CD4-positive, CD25-positive, alpha-beta regulatory T cell (primary cell): ENCODE measurements around the gene SKIL. TPM values are rescaled to one million over a fixed set of nuclear protein-coding genes. Genes with fewer than 3 reads are reported as not detected.

Experiments used
- ATAC-seq, 2 donors: fragments of 150-1000 bp; cut with Tn5 transposase; one replicate each; pipeline ENCODE4 v1.10.0; 2021; ENCODE audit warnings: low read depth in 2 of 2, moderate number of reproducible peaks in 2 of 2, moderate library complexity in 1 of 2
- DNase-seq, 3 donors: peaks; one replicate each; pipeline versions ENCODE4 v3.0.0 to v3.0.0-alpha.2; 2012 to 2022; ENCODE audit warnings: mixed read lengths in 1 of 3
- H3K27ac ChIP-seq: one replicate; pipeline ENCODE4 v1.7.0; 2013; ENCODE audit warnings: mild to moderate bottlenecking, low read length; ENCODE audit not compliant: insufficient read depth, poor library complexity, severe bottlenecking
- H3K27me3 ChIP-seq: one replicate; pipeline ENCODE4 v1.7.0; 2013; ENCODE audit warnings: low read length; ENCODE audit not compliant: control insufficient read depth, insufficient read depth
- H3K36me3 ChIP-seq: one replicate; pipeline ENCODE4 v1.7.0; 2013; ENCODE audit warnings: mild to moderate bottlenecking, low read length, moderate library complexity; ENCODE audit not compliant: control insufficient read depth, insufficient read depth
- H3K4me1 ChIP-seq: 2 replicates; pipeline ENCODE4 v1.7.0; 2013; ENCODE audit warnings: mild to moderate bottlenecking, low read length; ENCODE audit not compliant: insufficient read depth, control insufficient read depth, poor library complexity, severe bottlenecking
- H3K4me3 ChIP-seq: one replicate; pipeline ENCODE4 v1.7.0; 2013; ENCODE audit warnings: low read depth, mild to moderate bottlenecking, low read length, moderate library complexity
- H3K9me3 ChIP-seq, 2 experiments: 1 replicate in 1 of 2; 2 replicates in 1 of 2; pipeline ENCODE4 v1.7.0; 2013; ENCODE audit warnings: low read length in 2 of 2, mild to moderate bottlenecking in 1 of 2, moderate library complexity in 1 of 2; ENCODE audit not compliant: control insufficient read depth in 2 of 2
- H3K27ac Mint-ChIP-seq, 3 donors: one replicate each; pipeline ENCODE4 v1.8.0; 2020 to 2022; ENCODE audit warnings: mild to moderate bottlenecking in 3 of 3, mixed read lengths in 3 of 3, moderate library complexity in 2 of 3
- H3K27me3 Mint-ChIP-seq: one replicate; pipeline ENCODE4 v1.8.0; 2022; ENCODE audit warnings: mild to moderate bottlenecking, mixed read lengths
- H3K36me3 Mint-ChIP-seq: one replicate; pipeline ENCODE4 v1.8.0; 2020; ENCODE audit warnings: mixed read lengths
- H3K4me1 Mint-ChIP-seq, 4 donors: one replicate each; pipeline ENCODE4 v1.8.0; 2020 to 2022; ENCODE audit warnings: mixed read lengths in 4 of 4, mild to moderate bottlenecking in 1 of 4
- H3K4me3 Mint-ChIP-seq, 4 donors: one replicate each; pipeline ENCODE4 v1.8.0; 2020 to 2022; ENCODE audit warnings: mild to moderate bottlenecking in 4 of 4, mixed read lengths in 4 of 4, moderate library complexity in 3 of 4
- H3K9me3 Mint-ChIP-seq, 7 donors: one replicate each; pipeline ENCODE4 v1.8.0; 2020 to 2022; ENCODE audit warnings: mixed read lengths in 7 of 7, mild to moderate bottlenecking in 3 of 7, moderate library complexity in 2 of 7
- polyA plus RNA-seq, 4 donors: library from polyadenylated mRNA; unstranded; fragments of 300-500 nt; fragmentation: Illumina TruSeq; gene quantifications; one replicate each; pipeline ENCODE4 v1.2.3, GENCODE V29; 2021
- total RNA-seq: library from RNA; stranded (reverse); gene quantifications from one replicate; pipeline ENCODE4 v1.2.3, GENCODE V29; 2022

Gene SKIL
- total and polyA plus RNA-seq, 5 donors from 2014 or later: 2.0 to 50.4 (median 3.8) TPM

DNA sequence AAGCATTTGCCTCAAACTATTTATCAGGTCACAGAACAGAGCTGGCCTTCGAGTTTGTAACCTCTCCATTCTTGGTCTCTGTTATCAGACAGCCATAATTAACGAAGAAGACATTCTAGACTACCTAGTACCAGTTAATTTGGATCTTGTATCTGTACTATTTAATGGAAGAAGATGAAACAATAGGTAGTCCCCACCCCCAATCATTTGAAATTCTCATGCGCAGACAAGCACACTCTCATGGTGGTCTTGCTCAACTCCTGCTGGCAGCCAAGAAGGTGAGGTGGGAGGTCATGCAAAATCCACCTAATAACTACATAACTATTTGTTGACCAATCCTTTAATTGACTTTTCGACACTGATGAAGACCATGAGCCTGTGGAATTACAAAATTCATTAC is 2.8 kb upstream of the SKIL start:
- Mint-ChIP-seq H3K27me3 (peaks cover 21% of the 10 kb centered on the region), H3K9me3 (no peaks in the 10 kb centered on the region), H3K27ac (no peak overlapping the region), H3K36me3 (no peaks in the 10 kb centered on the region), H3K4me3 (peak overlapping the region; percentile 6 to 84 (median 42)), H3K4me1 (peaks cover 18 to 35% (median 26%) of the 10 kb centered on the region in 4 donors)
- H3K4me3 ChIP-seq: no peak overlapping the region
- H3K27ac ChIP-seq: no peak overlapping the region
- H3K4me1 ChIP-seq: peaks cover 23% of the 10 kb centered on the region
- no peaks in the 10 kb centered on the region for H3K36me3 ChIP-seq
- no peaks in the 10 kb centered on the region for H3K9me3 ChIP-seq
- ATAC-seq: no peak
- H3K27me3 ChIP-seq: no peaks in the 10 kb centered on the region
- no peak for DNase-seq

DNA sequence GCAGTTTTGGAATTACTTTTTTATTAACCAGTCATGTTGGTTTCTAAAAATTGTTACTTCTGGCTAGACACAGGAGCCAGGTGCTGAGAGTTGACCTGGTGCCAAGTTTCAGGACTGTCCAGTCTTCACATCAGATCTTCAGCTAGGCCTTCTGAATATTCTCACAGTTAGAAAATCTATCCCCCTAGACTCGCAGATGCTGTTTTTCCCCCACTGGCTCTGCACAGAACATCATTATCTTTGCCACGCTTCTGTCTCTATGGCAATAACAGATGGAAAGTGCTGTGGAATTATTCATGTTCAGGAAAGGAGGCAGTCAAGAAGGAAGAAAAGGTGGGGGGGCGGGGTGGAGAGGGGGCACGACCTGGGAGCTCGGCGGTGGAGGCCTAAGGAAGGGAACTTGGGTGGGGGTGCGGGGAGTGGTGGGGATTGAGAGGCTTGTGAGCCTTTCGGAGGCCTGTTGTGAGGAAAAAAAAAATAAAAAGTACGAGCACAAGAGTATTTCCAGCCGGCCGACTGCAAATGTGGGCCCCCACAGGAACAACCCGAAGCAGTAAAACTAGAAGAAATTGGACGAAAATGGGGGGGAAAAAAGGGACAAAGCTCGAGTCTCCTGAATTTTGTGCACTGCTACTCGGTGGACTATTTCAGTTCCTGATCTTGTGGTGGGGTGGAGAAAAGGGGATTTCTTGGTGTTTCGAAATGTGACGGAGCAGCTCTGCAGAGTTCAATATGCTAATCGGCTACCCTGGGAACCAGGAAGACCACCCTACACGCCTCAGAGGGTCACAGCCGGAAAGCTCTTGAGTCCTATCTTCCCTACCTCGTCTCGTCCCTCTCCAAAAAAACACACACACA is 1.5 kb upstream of the SKIL start:
- H3K27ac Mint-ChIP-seq: peak overlapping the region; percentile 88 to 92 (median 92)
- Histone ChIP-seq H3K27ac (peak overlapping the region; percentile 39), H3K4me3 (peak overlapping the region; percentile 66), H3K4me1 (peaks cover 23% of the 10 kb centered on the region), H3K27me3 (no peaks in the 10 kb centered on the region), H3K9me3 (no peaks in the 10 kb centered on the region), H3K36me3 (no peaks in the 10 kb centered on the region)
- H3K4me3 Mint-ChIP-seq: peak overlapping the region; percentile 84 to 90 (median 84)
- no peak for ATAC-seq
- no peaks in the 10 kb centered on the region for H3K9me3 Mint-ChIP-seq
- H3K36me3 Mint-ChIP-seq: peaks cover 4% of the 10 kb centered on the region
- peaks cover 21% of the 10 kb centered on the region for H3K27me3 Mint-ChIP-seq
- peaks cover 23 to 35% (median 30%) of the 10 kb centered on the region in 4 donors for H3K4me1 Mint-ChIP-seq
- peak in 1 of 3 donors; percentile 14 for DNase-seq

DNA sequence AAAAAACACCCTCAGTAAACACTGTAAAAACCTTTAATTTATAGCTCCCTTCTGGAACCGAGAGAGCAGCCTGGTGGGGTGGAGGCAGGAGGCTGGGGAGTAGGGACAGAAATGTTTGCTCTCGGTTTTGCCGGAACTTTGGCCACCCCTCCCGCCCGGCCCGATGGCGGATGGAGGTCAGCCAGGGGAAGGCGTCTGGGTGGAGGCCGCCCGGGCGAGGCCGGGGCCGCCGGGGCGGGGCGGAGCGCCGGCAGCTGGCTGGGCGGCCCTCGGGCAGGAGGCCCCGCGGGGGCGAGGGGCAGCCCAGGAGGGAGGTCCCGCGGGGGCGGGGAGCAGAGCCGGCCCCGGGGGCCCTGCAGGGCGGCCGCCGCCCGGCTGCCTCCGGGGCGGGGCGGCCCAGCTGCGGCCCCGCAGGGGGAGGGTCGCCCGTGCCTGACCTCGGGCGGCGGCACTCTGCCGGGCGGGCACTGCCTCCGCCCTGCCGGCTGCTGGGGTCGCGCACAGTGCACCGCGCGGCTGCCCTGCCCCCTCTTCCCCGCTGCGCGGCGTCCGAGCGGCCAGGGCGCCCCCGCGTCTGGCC is 829 bp upstream of the SKIL start:
- Mint-ChIP-seq H3K36me3 (peaks cover 7% of the 10 kb centered on the region), H3K4me1 (peaks cover 28 to 39% (median 34%) of the 10 kb centered on the region in 4 donors), H3K27ac (peak overlapping the region; percentile 88 to 92 (median 92)), H3K27me3 (peaks cover 21% of the 10 kb centered on the region), H3K9me3 (no peaks in the 10 kb centered on the region), H3K4me3 (peak overlapping the region; percentile 84 to 90 (median 84))
- Histone ChIP-seq H3K27ac (peak overlapping the region; percentile 39), H3K9me3 (no peaks in the 10 kb centered on the region), H3K4me1 (peaks cover 23% of the 10 kb centered on the region), H3K4me3 (peak overlapping the region; percentile 66), H3K36me3 (no peaks in the 10 kb centered on the region), H3K27me3 (no peaks in the 10 kb centered on the region)
- DNase-seq (peak in 2 of 3 donors; percentile 39 to 52), ATAC-seq (peak in 1 of 2 donors; percentile 20)

DNA sequence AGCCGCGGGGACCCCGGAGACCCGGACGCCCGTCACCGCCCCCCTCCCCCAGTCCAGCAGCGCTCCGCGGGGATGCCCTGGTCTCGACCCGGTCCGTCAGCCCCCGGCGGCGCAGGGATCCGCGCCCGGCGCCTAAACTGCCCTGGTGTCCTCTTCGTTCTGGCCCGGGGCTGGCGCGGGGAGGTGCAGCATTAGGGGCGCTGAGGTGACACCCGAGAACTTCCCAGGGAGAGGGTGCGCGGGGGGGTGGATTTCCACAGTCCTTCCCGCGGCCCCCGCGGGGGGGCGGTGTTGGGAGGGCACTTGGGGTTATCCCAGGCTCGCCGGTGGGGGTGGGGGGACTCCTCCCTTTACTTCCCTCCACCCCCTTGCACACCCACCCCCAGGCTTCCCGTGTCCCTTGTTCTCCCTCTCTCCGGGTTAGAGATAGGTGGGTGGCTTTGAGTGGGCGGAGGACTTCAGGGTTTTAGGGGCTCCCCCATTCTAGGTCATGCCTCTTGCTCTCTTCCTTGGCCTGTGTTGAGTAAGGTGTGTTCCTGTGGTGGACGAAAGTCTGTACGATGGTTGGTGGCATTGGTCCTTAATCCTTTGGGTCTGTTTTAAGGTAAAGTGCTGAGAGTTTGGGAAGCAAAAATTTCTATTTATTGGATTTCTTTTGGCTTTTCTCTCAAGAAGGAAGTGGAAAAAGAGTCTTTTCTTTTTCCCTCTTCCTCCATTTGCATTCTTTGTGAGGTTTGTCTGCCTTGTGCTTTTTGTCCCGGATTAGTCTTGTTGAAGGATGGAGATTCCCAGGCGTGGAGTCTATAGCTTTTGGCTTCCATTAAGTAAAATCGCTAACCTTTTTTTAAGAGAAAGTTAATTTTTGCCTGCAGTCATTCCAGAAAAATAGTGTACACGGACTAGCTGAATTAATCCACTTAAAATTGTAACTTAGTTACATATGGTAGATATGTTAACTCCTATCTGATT is 811 bp downstream of the SKIL start:
- Mint-ChIP-seq H3K4me3 (peak overlapping the region; percentile 85 to 98 (median 92)), H3K27me3 (peaks cover 21% of the 10 kb centered on the region), H3K4me1 (peaks cover 28 to 48% (median 41%) of the 10 kb centered on the region in 4 donors), H3K9me3 (no peaks in the 10 kb centered on the region), H3K36me3 (peaks cover 7% of the 10 kb centered on the region), H3K27ac (peak overlapping the region; percentile 90 to 95 (median 94))
- DNase-seq (peak; percentile 43 to 64 (median 49)), ATAC-seq (peak in 1 of 2 donors; percentile 1)
- peaks cover 23% of the 10 kb centered on the region for H3K4me1 ChIP-seq
- peak overlapping the region; percentile 62 for H3K4me3 ChIP-seq
- no peaks in the 10 kb centered on the region for H3K36me3 ChIP-seq
- H3K27ac ChIP-seq: peak overlapping the region; percentile 87
- no peaks in the 10 kb centered on the region for H3K27me3 ChIP-seq
- no peaks in the 10 kb centered on the region for H3K9me3 ChIP-seq

DNA sequence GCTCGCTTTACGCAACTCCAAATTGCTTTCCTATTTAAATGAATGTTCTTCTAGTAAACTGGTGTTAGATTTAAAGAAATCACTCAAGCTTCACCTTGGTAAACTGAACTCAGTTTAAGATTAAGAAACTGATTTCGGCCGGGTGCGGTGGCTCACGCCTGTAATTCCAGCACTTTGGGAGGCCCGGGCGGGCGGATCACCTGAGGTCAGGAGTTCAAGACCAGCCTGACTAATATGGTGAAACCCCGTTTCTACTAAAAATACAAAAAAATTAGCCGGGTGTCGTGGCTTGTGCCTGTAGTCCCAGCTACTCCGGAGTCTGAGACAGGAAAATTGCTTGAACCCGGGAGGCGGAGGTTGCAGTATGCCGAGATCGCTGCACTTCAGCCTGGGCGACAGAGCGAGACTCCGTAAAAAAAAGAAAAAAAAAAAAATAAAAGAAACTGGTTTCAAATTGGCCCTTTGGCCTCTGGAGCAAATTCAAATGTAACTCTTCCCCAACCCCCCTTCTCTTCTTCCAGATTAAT is 1.7 kb downstream of the SKIL start:
- H3K9me3 Mint-ChIP-seq: no peaks in the 10 kb centered on the region
- Histone ChIP-seq H3K4me3 (no peak overlapping the region), H3K27me3 (no peaks in the 10 kb centered on the region), H3K27ac (no peak overlapping the region), H3K36me3 (no peaks in the 10 kb centered on the region), H3K4me1 (peaks cover 23% of the 10 kb centered on the region), H3K9me3 (no peaks in the 10 kb centered on the region)
- no peak for DNase-seq
- no peak for ATAC-seq
- peak overlapping the region; percentile 14 to 94 (median 90) for H3K27ac Mint-ChIP-seq
- H3K27me3 Mint-ChIP-seq: peaks cover 15% of the 10 kb centered on the region
- peak overlapping the region; percentile 85 to 98 (median 92) for H3K4me3 Mint-ChIP-seq
- peaks cover 7% of the 10 kb centered on the region for H3K36me3 Mint-ChIP-seq
- peaks cover 28 to 52% (median 42%) of the 10 kb centered on the region in 4 donors for H3K4me1 Mint-ChIP-seq

DNA sequence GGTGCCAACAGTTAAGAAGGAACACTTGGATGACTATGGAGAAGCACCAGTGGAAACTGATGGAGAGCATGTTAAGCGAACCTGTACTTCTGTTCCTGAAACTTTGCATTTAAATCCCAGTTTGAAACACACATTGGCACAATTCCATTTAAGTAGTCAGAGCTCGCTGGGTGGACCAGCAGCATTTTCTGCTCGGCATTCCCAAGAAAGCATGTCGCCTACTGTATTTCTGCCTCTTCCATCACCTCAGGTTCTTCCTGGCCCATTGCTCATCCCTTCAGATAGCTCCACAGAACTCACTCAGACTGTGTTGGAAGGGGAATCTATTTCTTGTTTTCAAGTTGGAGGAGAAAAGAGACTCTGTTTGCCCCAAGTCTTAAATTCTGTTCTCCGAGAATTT is 3.0 kb downstream of the SKIL start:
- peak overlapping the region in 1 of 4 donors; percentile 27 for H3K4me3 Mint-ChIP-seq
- Histone ChIP-seq H3K4me1 (peaks cover 23% of the 10 kb centered on the region), H3K27me3 (no peaks in the 10 kb centered on the region), H3K27ac (no peak overlapping the region), H3K36me3 (no peaks in the 10 kb centered on the region), H3K9me3 (no peaks in the 10 kb centered on the region), H3K4me3 (no peak overlapping the region)
- H3K9me3 Mint-ChIP-seq: no peaks in the 10 kb centered on the region
- no peak for DNase-seq
- peaks cover 11% of the 10 kb centered on the region for H3K27me3 Mint-ChIP-seq
- no peak for ATAC-seq
- peaks cover 29 to 61% (median 41%) of the 10 kb centered on the region in 4 donors for H3K4me1 Mint-ChIP-seq
- H3K36me3 Mint-ChIP-seq: peaks cover 13% of the 10 kb centered on the region
- H3K27ac Mint-ChIP-seq: peak overlapping the region in 1 of 3 donors; percentile 72

DNA sequence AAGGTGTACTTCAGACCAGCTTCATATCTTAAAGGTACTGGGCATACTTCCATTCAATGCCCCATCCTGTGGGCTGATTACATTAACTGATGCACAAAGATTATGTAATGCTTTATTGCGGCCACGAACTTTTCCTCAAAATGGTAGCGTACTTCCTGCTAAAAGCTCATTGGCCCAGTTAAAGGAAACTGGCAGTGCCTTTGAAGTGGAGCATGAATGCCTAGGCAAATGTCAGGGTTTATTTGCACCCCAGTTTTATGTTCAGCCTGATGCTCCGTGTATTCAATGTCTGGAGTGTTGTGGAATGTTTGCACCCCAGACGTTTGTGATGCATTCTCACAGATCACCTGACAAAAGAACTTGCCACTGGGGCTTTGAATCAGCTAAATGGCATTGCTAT is 3.4 kb downstream of the SKIL start:
- Histone ChIP-seq H3K36me3 (no peaks in the 10 kb centered on the region), H3K4me3 (no peak overlapping the region), H3K27me3 (no peaks in the 10 kb centered on the region), H3K9me3 (no peaks in the 10 kb centered on the region), H3K27ac (no peak overlapping the region), H3K4me1 (peaks cover 22% of the 10 kb centered on the region)
- no peaks in the 10 kb centered on the region for H3K9me3 Mint-ChIP-seq
- peak overlapping the region in 1 of 4 donors; percentile 27 for H3K4me3 Mint-ChIP-seq
- H3K36me3 Mint-ChIP-seq: peaks cover 13% of the 10 kb centered on the region
- peaks cover 7% of the 10 kb centered on the region for H3K27me3 Mint-ChIP-seq
- H3K27ac Mint-ChIP-seq: peak overlapping the region in 1 of 3 donors; percentile 38
- ATAC-seq: no peak
- no peak for DNase-seq
- H3K4me1 Mint-ChIP-seq: peaks cover 29 to 57% (median 39%) of the 10 kb centered on the region in 4 donors
